IPS-20b (cell line): ENCODE data around the gene DIAPH2.

Source experiments
- H3K27ac ChIP-seq: one replicate; pipeline ENCODE4 v1.5.1; 2013; ENCODE audit warnings: low read length
- H3K27me3 ChIP-seq: 2 replicates; pipeline ENCODE4 v1.6.1; 2013; ENCODE audit warnings: mild to moderate bottlenecking, low read length, inconsistent platforms; ENCODE audit not compliant: insufficient read depth
- H3K36me3 ChIP-seq: 2 replicates; pipeline ENCODE4 v1.6.1; 2013; ENCODE audit warnings: low read depth, mild to moderate bottlenecking, inconsistent platforms, low read length, moderate library complexity; ENCODE audit not compliant: insufficient read depth
- H3K4me1 ChIP-seq: 2 replicates; pipeline ENCODE4 v1.6.1; 2013; ENCODE audit warnings: mild to moderate bottlenecking, control low read depth, inconsistent platforms, low read length, moderate library complexity; ENCODE audit not compliant: insufficient read depth
- H3K4me3 ChIP-seq: 2 replicates; pipeline ENCODE4 v1.5.1; 2013; ENCODE audit warnings: mild to moderate bottlenecking, low read length, inconsistent platforms
- H3K9ac ChIP-seq: 2 replicates; pipeline ENCODE4 v1.6.1; 2013; ENCODE audit warnings: low read depth, mild to moderate bottlenecking, inconsistent platforms, low read length, moderate library complexity
- H3K9me3 ChIP-seq: 2 replicates; pipeline ENCODE4 v1.6.1; 2013; ENCODE audit warnings: mild to moderate bottlenecking, low read depth, low read length, inconsistent platforms; ENCODE audit not compliant: insufficient read depth

The DIAPH2 gene

DNA sequence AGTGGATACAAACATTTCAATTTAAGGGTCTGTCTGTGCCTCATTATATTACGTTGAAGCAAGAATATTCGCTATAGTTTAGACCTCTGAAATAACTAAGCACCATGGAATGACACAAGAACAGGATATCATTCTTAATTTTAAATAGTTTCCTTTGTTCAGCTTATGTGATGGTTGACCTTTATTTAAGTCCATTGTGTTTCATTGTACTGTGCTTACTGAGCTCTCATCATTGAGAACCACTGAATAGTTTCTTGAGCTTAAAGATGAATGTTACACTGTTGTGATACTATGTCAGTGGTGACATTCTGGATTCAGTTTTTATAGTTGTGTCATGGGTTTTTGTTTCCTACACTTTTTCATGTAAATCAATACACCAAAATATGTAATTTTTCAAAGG, 438.4 kb downstream of the DIAPH2 start:
- H3K36me3 ChIP-seq: no peaks in the 10 kb centered on the region
- H3K27me3 ChIP-seq: no peaks in the 10 kb centered on the region

DNA sequence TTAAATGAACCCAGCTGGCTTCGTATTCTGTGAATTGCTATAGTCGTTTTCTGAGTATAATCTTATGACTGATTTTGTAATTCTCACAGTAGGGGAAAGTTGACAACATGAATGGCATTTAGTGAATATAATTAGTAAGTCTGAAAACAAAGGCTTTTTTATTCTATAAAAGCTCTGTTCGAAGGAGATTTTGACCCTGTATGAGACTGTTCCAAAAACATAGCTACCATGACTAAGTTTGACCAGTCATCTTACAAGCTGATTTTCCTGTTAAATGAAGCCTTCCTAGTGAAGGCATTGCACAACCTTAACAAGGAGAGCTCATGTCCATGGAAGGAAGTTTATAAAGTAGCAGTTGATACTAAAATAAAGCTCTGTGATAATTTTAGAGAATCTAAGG, 441.4 kb downstream of the DIAPH2 start:
- Histone ChIP-seq H3K27ac (no peak overlapping the region), H3K9ac (no peak overlapping the region), H3K4me3 (no peak overlapping the region), H3K27me3 (no peaks in the 10 kb centered on the region), H3K9me3 (no peaks in the 10 kb centered on the region), H3K36me3 (no peaks in the 10 kb centered on the region), H3K4me1 (no peaks in the 10 kb centered on the region)

More for the DNA sequence above, 438.4 kb downstream of the DIAPH2 start:
- no peak overlapping the region for H3K9ac ChIP-seq
- no peak overlapping the region for H3K4me3 ChIP-seq
- H3K9me3 ChIP-seq: no peaks in the 10 kb centered on the region
- H3K27ac ChIP-seq: no peak overlapping the region
- no peaks in the 10 kb centered on the region for H3K4me1 ChIP-seq

DNA sequence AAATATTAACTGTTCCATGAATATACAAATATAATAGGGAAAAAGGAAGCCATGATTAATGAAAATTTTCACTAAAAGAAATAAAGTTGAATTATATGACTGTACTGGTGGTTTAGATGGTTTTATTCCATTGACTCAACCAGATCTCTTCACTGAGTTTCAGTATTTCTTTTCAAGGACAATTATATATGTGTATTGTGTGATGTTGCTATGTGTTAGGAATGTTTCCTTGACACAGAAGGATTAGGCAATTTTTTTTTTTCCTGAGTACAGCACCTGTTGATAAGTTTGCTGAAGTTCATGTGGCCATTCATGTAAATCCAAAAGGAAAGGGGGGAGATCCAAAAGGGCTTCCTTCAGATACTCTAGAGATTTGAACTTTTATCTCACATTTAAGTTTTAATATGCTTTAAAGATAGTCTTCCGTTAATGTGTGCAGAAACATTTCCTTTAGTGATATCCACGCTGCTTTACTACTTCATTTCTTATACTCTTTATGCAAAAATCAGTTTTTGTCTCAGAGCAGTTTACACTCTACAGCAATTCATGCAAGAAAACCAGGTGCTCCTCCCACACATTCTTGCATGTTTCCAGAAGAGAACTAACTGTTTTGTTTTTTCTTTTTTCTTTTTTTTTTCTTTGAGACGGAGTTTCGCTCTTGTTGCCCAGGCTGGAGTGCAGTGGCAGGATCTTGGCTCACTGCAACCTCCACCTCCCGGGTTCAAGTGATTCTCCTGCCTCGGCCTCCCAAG, 448.2 kb downstream of the DIAPH2 start:
- no peak overlapping the region for H3K4me3 ChIP-seq
- no peaks in the 10 kb centered on the region for H3K9me3 ChIP-seq
- H3K27me3 ChIP-seq: no peaks in the 10 kb centered on the region
- H3K36me3 ChIP-seq: no peaks in the 10 kb centered on the region
- H3K9ac ChIP-seq: no peak overlapping the region
- H3K27ac ChIP-seq: no peak overlapping the region
- no peaks in the 10 kb centered on the region for H3K4me1 ChIP-seq

DNA sequence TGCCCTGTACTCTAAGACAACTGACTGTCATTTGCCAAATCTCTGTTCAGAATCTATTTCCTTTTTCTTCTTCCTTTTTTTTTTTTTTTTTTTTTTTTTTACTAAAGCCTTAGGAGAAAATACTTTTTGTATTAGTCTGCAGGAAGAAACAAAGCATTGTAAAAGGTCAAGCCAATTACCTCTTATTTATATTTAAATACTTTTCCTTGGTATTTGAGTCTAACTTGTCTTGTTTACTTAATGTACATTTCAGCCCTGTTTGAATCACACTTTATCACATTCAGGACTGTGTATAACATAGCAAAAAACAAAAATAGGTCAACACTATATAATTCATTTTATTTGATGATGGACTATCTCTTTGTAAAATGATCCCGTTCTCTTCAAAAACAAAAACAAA, 461.3 kb downstream of the DIAPH2 start:
- Histone ChIP-seq H3K9ac (no peak overlapping the region), H3K27me3 (no peaks in the 10 kb centered on the region), H3K36me3 (no peaks in the 10 kb centered on the region)

DNA sequence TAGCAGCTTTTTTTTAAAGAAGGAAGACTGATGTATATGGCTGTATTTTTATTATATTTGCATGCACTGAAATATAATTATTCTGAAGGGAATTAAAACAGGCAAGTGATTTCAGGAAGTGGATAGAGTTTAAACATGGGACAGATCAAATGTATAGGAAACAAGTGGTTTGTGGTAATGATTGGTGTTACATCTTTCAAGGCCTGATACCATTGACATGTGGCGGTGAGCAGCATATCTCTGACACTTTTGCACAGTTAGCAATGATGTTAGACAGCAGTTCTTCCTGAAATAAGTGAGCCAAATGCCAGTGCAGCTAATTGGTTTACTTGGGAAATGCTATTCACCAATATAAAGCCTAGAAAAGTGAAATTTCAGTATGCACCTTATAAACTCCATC, 471.2 kb downstream of the DIAPH2 start:
- Histone ChIP-seq H3K9me3 (no peaks in the 10 kb centered on the region), H3K27me3 (no peaks in the 10 kb centered on the region)

More for the DNA sequence above, 461.3 kb downstream of the DIAPH2 start:
- H3K4me1 ChIP-seq: no peaks in the 10 kb centered on the region
- H3K9me3 ChIP-seq: no peaks in the 10 kb centered on the region
- no peak overlapping the region for H3K4me3 ChIP-seq
- no peak overlapping the region for H3K27ac ChIP-seq

DNA sequence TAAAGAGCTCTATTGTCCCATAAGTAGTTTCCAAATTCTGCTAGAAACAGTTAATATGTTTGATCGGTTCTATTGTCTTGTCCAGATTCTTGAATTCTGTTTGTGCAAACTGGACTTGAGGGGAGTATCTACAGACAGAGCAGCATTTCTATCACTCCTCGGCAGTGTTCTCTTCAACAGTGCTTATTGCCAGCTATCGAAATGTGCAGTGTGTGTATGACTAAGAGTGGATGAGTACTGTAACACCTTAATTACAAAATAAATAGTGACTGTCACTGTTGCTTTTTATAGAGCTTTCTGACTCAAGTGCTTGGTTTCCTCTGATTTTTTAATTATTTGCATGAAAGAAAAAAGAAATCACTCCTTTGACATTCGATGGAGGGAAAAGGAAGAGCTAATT, 473.6 kb downstream of the DIAPH2 start:
- Histone ChIP-seq H3K4me3 (no peak overlapping the region), H3K27ac (no peak overlapping the region), H3K36me3 (no peaks in the 10 kb centered on the region), H3K27me3 (no peaks in the 10 kb centered on the region), H3K9me3 (no peaks in the 10 kb centered on the region), H3K4me1 (peaks cover 9% of the 10 kb centered on the region; the same call in 1 of the 2 replicates), H3K9ac (no peak overlapping the region)

More for the DNA sequence above, 471.2 kb downstream of the DIAPH2 start:
- Histone ChIP-seq H3K4me3 (no peak overlapping the region), H3K36me3 (no peaks in the 10 kb centered on the region), H3K27ac (no peak overlapping the region), H3K9ac (no peak overlapping the region), H3K4me1 (peaks cover 9% of the 10 kb centered on the region; the same call in 1 of the 2 replicates)

DNA sequence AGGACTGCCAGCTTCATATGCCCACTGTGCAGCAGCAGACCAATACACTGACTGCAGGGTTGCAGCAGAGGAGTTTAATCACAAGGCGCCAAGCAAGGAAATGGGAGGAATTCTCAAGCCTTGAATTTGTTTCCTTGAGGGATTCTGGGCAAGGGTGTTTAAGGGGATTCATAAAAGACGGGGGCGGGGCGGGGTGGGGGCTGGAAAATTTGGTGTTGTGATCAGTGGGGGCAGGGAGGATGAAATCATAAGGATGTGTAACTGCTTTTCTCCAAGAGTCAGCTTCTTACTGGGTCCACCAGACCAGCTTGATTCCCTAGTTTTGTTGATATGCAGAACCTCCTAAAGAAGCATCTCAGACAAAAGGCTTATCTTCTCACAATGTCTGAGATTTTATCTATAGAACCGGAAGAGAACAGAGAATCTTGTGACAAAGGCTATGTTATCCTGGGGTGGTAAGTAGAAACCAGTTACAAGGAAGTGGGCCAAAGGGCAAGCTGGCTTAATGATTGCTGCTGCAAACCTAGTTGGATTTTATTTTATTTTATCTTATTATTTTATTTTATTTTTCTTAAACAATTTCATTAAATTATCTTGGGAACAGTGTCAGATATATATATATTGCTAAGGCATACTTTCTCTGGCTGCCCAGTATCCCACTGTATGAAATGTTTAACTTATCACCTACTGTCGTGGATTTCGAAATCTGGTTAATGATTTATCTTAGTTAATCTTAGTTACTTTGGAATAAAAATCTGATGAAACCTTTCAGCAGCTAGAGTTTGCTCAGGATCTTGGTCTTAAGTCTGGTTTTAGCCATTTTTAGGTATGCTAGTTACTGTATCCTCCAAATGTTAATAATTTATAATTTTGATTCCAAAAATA, 475.5 kb downstream of the DIAPH2 start:
- Histone ChIP-seq H3K27ac (no peak overlapping the region), H3K9me3 (no peaks in the 10 kb centered on the region), H3K36me3 (no peaks in the 10 kb centered on the region), H3K27me3 (no peaks in the 10 kb centered on the region), H3K4me1 (peaks cover 9% of the 10 kb centered on the region; the same call in 1 of the 2 replicates), H3K4me3 (no peak overlapping the region), H3K9ac (no peak overlapping the region)

DNA sequence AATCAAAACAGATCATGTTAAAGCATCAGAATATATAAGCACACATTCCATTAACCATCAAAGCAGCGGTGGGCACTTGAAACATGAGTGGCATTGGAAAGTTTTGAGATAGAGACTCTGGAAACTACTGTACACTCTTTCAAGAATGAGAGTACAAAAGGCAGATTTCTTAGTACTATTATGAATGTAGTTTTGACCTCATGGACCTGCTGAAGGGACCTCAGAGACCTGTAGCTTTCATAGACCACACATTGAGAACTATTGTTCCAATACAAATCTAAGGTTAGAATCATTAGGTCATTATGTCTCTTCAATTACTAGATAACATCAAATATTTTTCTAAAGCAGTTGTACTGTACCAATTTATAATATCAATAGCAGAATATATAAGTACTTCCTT, 482.7 kb downstream of the DIAPH2 start:
- Histone ChIP-seq H3K27ac (no peak overlapping the region), H3K9me3 (no peaks in the 10 kb centered on the region), H3K27me3 (no peaks in the 10 kb centered on the region), H3K4me1 (peaks cover 4% of the 10 kb centered on the region; the same call in 1 of the 2 replicates), H3K9ac (no peak overlapping the region), H3K4me3 (no peak overlapping the region), H3K36me3 (no peaks in the 10 kb centered on the region)

DNA sequence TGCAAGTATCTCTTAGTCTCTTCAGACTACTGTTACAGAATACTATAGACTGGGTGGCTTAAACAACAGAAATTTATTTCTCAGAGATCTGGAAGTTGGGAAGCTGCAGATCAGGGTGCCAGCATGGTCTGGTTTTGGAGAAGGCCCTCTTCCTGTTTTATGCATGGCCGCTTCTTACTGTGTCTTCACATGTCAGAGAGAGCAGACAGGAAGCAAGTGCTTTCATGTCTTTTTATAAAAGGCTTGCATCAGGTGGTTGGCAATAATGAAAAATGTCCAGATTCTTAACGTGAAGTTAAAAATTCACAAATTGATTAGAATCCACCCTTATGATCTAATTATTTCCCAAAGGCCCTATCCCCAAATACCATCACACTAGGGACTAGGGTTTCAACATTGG, 484.0 kb downstream of the DIAPH2 start:
- Histone ChIP-seq H3K27ac (no peak overlapping the region), H3K4me1 (peaks cover 4% of the 10 kb centered on the region; the same call in 1 of the 2 replicates), H3K27me3 (no peaks in the 10 kb centered on the region), H3K4me3 (no peak overlapping the region), H3K36me3 (no peaks in the 10 kb centered on the region), H3K9ac (no peak overlapping the region), H3K9me3 (no peaks in the 10 kb centered on the region)

DNA sequence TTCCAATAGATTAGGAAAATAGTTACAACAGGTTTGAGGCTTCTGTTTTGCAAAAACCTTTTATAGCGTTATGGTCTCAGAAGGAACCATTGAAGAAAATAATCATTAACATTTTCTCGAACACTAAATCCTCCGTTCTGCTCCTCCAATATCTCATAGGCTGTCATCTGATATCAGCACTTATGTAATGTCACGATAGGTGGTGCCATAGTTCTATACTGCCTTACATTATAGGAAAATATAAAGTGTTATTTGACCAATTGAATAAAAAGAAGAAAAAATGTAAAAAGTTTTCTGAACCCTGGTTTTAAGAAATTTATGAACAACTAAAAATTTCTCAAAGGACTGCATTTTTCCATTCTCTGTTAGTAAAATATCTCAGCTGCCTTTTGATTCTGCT, 490.5 kb downstream of the DIAPH2 start:
- H3K4me1 ChIP-seq: no peaks in the 10 kb centered on the region
- no peak overlapping the region for H3K27ac ChIP-seq
- no peak overlapping the region for H3K4me3 ChIP-seq
- H3K36me3 ChIP-seq: no peaks in the 10 kb centered on the region
- H3K9ac ChIP-seq: no peak overlapping the region
- H3K9me3 ChIP-seq: no peaks in the 10 kb centered on the region
- no peaks in the 10 kb centered on the region for H3K27me3 ChIP-seq

DNA sequence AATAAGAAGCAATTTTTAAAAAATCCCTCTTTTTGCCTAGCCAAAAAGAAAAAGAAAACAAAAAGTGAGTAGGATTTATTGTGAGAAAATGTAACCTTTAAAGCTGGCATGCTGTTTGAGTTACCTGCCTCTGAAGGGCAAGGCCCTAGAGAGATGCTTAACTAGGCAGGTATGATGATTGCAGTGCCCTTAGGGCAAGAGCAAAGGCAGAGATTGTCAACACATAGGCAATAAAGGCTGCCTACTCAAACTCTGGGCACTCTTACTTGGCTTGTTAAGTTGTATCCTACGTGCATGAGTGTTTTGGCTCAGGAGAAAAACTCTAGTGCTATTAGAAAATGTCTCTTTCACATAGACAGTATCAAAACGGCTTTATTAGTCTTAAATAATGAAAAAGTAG, 505.0 kb downstream of the DIAPH2 start:
- Histone ChIP-seq H3K27ac (no peak overlapping the region), H3K4me1 (no peaks in the 10 kb centered on the region), H3K27me3 (no peaks in the 10 kb centered on the region)

DNA sequence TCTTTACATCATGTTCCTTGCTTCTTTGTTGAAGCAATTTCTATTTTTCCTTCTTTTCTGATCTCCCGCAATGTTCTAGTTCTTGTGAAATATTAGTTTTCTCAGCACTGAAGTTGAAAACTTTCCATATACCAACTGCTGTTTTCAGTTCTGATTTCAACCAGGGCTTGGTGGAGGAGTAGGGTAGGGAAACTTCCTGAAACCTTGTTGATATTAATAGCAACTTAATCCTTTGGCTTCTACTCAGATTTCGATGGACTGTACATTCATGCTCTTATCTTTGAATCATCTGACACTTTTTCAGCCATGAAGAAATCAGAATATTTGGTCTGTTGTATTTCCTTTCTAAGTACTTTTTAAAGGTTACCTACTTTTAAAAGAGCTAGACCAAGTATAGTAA, 514.9 kb downstream of the DIAPH2 start:
- Histone ChIP-seq H3K27me3 (no peaks in the 10 kb centered on the region), H3K4me3 (no peak overlapping the region), H3K9me3 (no peaks in the 10 kb centered on the region), H3K4me1 (no peaks in the 10 kb centered on the region), H3K9ac (no peak overlapping the region), H3K36me3 (no peaks in the 10 kb centered on the region), H3K27ac (no peak overlapping the region)

More for the DNA sequence above, 505.0 kb downstream of the DIAPH2 start:
- Histone ChIP-seq H3K9me3 (no peaks in the 10 kb centered on the region), H3K4me3 (no peak overlapping the region), H3K36me3 (no peaks in the 10 kb centered on the region), H3K9ac (no peak overlapping the region)
